HEK293T (cell line): ENCODE data around the gene SLC6A17.

Source experiments
- CTCF ChIA-PET: fragments of 350-600 bp; formaldehyde crosslinking; extraction: SDS; loops from one replicate; lab custom pipeline; 2021; ENCODE audit warnings: antibody characterized with exemption, inconsistent platforms; lab: Yijun Ruan, JAX
- POLR2A ChIA-PET: fragments of 350-600 bp; formaldehyde crosslinking; extraction: SDS; loops from one replicate; lab custom pipeline; 2020; ENCODE audit warnings: antibody characterized with exemption, inconsistent platforms; lab: Yijun Ruan, JAX
- DNase-seq: peaks from one replicate; pipeline ENCODE4 v3.0.0; 2012; ENCODE audit warnings: mixed read lengths; ENCODE audit errors: extremely low spot score
- ARNT ChIP-seq: fragments of 450-650 bp; IDR thresholded peaks from 2 replicates; pipeline ENCODE4 v1.6.1; 2017; ENCODE audit warnings: mild to moderate bottlenecking
- BHLHE40 ChIP-seq: fragments of 450-650 bp; IDR thresholded peaks from 2 replicates; pipeline ENCODE4 v1.6.1; 2016; ENCODE audit warnings: mild to moderate bottlenecking, moderate library complexity, borderline replicate concordance
- CTBP1 ChIP-seq: fragments of 450-650 bp; IDR thresholded peaks from 2 replicates; pipeline ENCODE4 v1.6.1; 2016; ENCODE audit warnings: borderline replicate concordance
- ELF4 ChIP-seq: fragments of 450-650 bp; IDR thresholded peaks from 2 replicates; pipeline ENCODE4 v1.6.1; 2017; ENCODE audit warnings: antibody characterized with exemption
- FOXA1 ChIP-seq: fragments of 450-650 bp; IDR thresholded peaks from 2 replicates; pipeline ENCODE4 v1.6.1; 2016; ENCODE audit warnings: mild to moderate bottlenecking
- FOXK2 ChIP-seq: fragments of 450-650 bp; IDR thresholded peaks from 2 replicates; pipeline ENCODE4 v1.6.1; 2016; ENCODE audit warnings: mild to moderate bottlenecking
- FOXM1 ChIP-seq: fragments of 450-650 bp; IDR thresholded peaks from 2 replicates; pipeline ENCODE4 v1.6.1; 2017; ENCODE audit warnings: mild to moderate bottlenecking, borderline replicate concordance
- HDGF ChIP-seq: fragments of 450-650 bp; IDR thresholded peaks from 2 replicates; pipeline ENCODE4 v1.6.1; 2017; ENCODE audit warnings: antibody characterized with exemption, borderline replicate concordance
- L3MBTL2 ChIP-seq: fragments of 450-650 bp; conservative IDR thresholded peaks from 2 replicates; pipeline ENCODE4 v1.6.1; 2016; ENCODE audit warnings: mild to moderate bottlenecking
- LEF1 ChIP-seq: fragments of 450-650 bp; IDR thresholded peaks from 2 replicates; pipeline ENCODE4 v1.6.1; 2017; ENCODE audit warnings: mild to moderate bottlenecking, borderline replicate concordance
- NFRKB ChIP-seq: fragments of 450-650 bp; IDR thresholded peaks from 2 replicates; pipeline ENCODE4 v1.6.1; 2016; ENCODE audit warnings: mild to moderate bottlenecking, moderate library complexity
- SP1 ChIP-seq: fragments of 450-650 bp; IDR thresholded peaks from 2 replicates; pipeline ENCODE4 v1.6.1; 2017
- SUZ12 ChIP-seq: fragments of 450-650 bp; IDR thresholded peaks from 2 replicates; pipeline ENCODE4 v1.6.1; 2016; ENCODE audit warnings: mild to moderate bottlenecking
- TARDBP ChIP-seq: fragments of 450-650 bp; IDR thresholded peaks from 2 replicates; pipeline ENCODE4 v1.6.1; 2016
- ZNF384 ChIP-seq: fragments of 450-650 bp; IDR thresholded peaks from 2 replicates; pipeline ENCODE4 v1.6.1; 2016
- TF ChIP-seq, protein P1 (sequence below): fragments of 450-650 bp; IDR thresholded peaks from 2 replicates; pipeline ENCODE4 v1.6.1; 2016

Gene SLC6A17

DNA sequence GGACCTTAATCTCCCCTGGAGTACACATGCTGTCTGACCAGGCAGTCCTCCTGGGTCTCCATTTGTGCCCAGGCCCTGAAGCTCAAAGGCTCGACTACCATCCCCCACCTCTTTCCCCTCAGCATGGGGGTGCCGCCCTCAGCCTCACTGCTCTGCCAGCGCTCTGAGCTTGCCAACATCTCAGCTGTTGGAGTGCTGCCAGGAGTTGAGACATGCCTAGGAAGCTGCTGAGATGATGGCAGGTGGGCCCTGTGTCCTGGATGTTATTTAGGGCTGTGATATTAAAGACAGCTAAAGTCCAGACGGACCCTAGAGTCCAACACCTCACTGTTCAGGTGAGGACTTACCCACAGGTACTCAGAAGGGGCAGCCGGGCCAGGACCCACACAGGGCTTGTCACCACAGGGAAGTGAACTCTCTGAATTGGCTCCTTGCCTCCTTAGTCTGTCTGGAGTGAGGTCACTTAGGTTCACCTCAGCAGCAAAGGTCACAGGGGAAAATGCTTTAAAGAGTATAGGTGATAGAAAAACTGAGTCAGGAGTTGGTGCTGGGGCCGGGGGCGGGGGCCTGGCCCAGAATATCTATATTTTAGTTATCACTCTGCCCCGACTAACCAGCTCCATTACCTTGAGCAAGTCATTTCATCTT, 40.1 kb downstream of the SLC6A17 start:
- CTCF ChIA-PET, result no interaction called here
- no peak for DNase-seq
- TF ChIP-seq FOXM1 (no peak), LEF1 (no peak), ZNF384 (no peak), BHLHE40 (no peak), ARNT (no peak), CTBP1 (no peak), FOXA1 (no peak), FOXK2 (no peak), HDGF (no peak), SP1 (no peak), NFRKB (no peak), SUZ12 (no peak), TARDBP (no peak), L3MBTL2 (no peak)
- TF ChIP-seq, protein P1, sequence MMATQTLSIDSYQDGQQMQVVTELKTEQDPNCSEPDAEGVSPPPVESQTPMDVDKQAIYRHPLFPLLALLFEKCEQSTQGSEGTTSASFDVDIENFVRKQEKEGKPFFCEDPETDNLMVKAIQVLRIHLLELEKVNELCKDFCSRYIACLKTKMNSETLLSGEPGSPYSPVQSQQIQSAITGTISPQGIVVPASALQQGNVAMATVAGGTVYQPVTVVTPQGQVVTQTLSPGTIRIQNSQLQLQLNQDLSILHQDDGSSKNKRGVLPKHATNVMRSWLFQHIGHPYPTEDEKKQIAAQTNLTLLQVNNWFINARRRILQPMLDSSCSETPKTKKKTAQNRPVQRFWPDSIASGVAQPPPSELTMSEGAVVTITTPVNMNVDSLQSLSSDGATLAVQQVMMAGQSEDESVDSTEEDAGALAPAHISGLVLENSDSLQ, result no peak
- POLR2A ChIA-PET, result no interaction called here

DNA sequence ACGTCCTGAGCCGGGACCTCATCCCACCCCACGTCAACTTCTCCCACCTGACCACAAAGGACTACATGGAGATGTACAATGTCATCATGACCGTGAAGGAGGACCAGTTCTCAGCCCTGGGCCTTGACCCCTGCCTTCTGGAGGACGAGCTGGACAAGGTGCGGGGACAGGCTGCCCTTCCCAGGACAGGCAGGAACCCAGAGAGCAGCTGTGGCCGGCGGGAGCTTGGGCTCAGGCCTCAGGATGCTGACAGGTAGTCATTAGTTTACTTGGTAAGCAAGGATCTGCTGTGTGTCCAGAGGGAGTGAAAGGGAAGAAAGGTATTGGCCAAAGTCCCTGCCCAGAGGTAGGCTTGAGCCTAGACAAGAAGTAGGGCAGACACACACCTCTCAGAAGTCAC, 42.2 kb downstream of the SLC6A17 start:
- ChIA-PET POLR2A (no interaction called here), CTCF (interaction anchor here (0.9 to 2.7 kb wide), 2 partner anchors 10 to 15 kb away, joined by 4 to 11 read pairs; no protein-coding TSS in a partner anchor)
- no peak for DNase-seq
- TF ChIP-seq SUZ12, result no peak
- no peak for TF ChIP-seq HDGF

DNA sequence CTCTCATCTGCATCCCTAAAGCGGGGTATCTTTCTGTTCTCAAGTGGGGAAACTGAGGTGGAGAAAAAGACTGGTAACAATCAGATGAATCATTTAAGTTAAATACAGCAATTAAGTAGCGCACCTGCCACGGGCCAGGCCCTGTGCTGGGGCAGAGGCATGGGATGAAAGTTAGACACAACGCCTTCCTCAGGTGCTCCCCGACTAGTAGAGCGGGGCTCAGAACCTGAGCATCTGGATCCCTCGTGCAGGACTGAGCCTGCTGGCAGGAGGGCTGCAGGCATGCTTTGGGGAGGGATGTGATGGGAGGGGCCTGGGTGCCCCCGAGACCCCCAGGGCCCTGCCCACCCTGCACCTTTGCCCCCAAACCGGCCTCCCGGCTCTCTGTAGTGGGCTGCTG, 44.9 kb downstream of the SLC6A17 start:
- POLR2A ChIA-PET, result no interaction called here
- no peak for TF ChIP-seq ELF4
- no peak for TF ChIP-seq FOXM1
- no peak for TF ChIP-seq SP1
- TF ChIP-seq BHLHE40, result no peak
- no peak for TF ChIP-seq FOXA1
- no peak for TF ChIP-seq TARDBP
- CTCF ChIA-PET, result no interaction called here
- DNase-seq, result no peak

DNA sequence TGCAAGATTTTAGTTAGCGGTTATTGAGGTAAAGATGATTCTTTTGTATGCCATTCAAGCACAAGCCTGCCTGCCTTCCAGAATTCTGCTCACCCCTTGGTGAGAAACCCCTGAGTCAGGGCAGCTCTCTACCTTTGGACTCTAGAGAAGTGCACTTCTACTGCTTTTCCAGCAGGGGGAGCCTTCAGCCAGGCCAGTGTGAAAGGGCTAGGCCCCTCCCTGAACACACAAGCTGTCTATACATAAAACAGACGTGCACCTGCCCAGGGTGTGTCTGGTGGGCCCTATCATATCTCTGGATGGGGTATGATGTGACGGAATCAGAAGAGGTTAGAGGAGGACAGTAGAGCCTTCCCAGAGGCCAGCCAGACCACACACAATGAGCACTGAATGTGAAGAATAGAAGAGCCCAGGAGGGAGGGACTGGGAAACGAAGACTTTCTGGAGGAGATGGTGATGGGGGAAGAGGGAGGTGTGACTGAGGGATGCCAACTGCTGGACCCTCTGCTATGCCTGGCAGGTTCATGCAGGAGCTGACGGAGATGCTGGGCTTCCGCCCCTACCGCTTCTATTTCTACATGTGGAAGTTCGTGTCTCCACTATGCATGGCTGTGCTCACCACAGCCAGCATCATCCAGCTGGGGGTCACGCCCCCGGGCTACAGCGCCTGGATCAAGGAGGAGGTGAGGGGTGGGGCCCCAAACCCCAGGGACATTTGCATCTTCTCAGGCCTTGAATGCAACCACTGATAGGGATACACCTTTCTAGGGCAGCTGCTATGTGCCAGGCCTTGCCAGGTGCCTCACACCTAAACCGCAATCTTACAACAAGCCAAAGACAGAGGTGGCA, 46.8 kb downstream of the SLC6A17 start:
- DNase-seq, result peak; percentile 93
- CTCF ChIA-PET, result interaction anchor here (0.6 to 2.5 kb wide), 23 partner anchors 10 to 299 kb away, joined by 3 to 30 read pairs (median 4); partner anchors contain the start of gene KCNC4
- POLR2A ChIA-PET, result interaction anchor here (0.6 to 2.0 kb wide), 4 partner anchors 11 to 305 kb away, joined by 3 to 4 read pairs (median 3); no protein-coding TSS in a partner anchor
- TF ChIP-seq ZNF384, result no peak
- no peak for TF ChIP-seq ELF4
- TF ChIP-seq TARDBP, result no peak

DNA sequence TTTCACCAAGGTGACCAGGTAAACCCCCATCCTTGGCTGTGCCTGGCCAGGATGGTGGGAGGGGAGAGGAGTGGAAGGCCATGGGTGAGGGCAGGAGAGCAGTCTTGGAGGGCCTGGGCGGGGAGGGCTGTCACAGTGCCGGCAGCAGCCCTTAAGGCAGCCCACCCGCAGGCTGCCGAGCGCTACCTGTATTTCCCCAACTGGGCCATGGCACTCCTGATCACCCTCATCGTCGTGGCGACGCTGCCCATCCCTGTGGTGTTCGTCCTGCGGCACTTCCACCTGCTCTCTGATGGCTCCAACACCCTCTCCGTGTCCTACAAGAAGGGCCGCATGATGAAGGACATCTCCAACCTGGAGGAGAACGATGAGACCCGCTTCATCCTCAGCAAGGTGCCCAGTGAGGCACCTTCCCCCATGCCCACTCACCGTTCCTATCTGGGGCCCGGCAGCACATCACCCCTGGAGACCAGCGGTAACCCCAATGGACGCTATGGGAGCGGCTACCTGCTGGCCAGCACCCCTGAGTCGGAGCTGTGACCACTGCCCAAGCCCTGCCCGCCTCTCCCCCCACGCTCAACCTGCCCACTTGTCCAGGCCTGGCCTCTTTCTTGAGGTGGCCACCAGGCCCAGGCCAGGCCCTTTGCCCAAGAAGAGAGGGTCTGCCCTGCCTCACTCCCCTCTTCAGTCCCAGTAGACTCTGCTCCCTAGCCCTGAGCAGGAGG, 47.8 kb downstream of the SLC6A17 start:
- ChIA-PET CTCF (interaction anchor here (1.4 to 2.5 kb wide), 4 partner anchors 10 to 298 kb away, joined by 12 to 30 read pairs (median 15); partner anchors contain the start of gene KCNC4), POLR2A (no interaction called here)
- TF ChIP-seq NFRKB (no peak), ARNT (no peak), FOXM1 (no peak), FOXA1 (no peak), ZNF384 (no peak), TARDBP (no peak), ELF4 (no peak), CTBP1 (no peak), SUZ12 (no peak), HDGF (no peak), BHLHE40 (no peak), SP1 (no peak), FOXK2 (no peak), L3MBTL2 (no peak), LEF1 (no peak)
- TF ChIP-seq, protein P1, result no peak
- DNase-seq, result no peak

DNA sequence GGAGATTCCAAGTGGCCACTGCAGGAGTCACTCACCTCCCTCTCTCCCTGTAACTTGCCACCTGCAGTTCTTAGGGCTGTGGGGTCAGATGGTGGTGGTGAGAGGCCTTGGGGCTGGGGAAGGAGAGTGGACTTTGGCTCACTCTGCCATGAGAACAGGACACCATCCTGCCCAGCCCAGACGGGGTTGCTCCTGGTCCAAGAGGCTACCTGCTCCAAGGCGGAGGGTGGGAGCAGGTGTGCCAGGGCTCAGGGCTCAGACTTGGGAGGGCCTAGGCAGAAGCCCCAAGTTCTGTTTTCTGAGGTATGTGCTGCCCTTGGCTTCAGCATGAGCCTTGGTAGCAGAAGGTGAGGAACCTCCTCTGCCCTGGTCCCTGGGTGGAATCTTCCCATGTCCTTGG, 48.5 kb downstream of the SLC6A17 start:
- no peak for TF ChIP-seq FOXM1
- no peak for TF ChIP-seq ARNT
- TF ChIP-seq CTBP1, result no peak
- TF ChIP-seq SUZ12, result no peak
- TF ChIP-seq ZNF384, result no peak
- TF ChIP-seq NFRKB, result no peak
- TF ChIP-seq LEF1, result no peak
- TF ChIP-seq FOXK2, result no peak
- TF ChIP-seq ELF4, result no peak
- TF ChIP-seq HDGF, result no peak
- no peak for TF ChIP-seq SP1
- TF ChIP-seq, protein P1, result no peak
- no peak for TF ChIP-seq TARDBP
- no peak for TF ChIP-seq FOXA1
- no peak for TF ChIP-seq L3MBTL2
- TF ChIP-seq BHLHE40, result no peak
- no peak for DNase-seq
- CTCF ChIA-PET, result no interaction called here
- POLR2A ChIA-PET, result no interaction called here
